Psoas muscle (tissue), 7 donors: ENCODE results near the gene SNRPB. TPM values are rescaled to one million over a fixed set of nuclear protein-coding genes. Genes with fewer than 3 reads are reported as not detected.

Experiments
- polyA plus RNA-seq, 3 donors: library from polyadenylated mRNA; stranded (reverse); fragments of 200-250 nt; gene quantifications; one replicate each; pipeline ENCODE4 v1.2.3, GENCODE V29; 2013
- total RNA-seq, 4 donors: library from RNA; stranded (reverse); fragmentation: NEBNext Ultra II Directional in 2 of 4; extraction: Animal tissue kit (Norgen Biotek cat#: 25700) in 2 of 4; gene quantifications; one replicate each; pipeline versions ENCODE4 v1.2.1 to v1.2.4, GENCODE V29; 2021 to 2023
- donor health status: healthy with polysubstance abuse.
- donor health status: DM: no; HTN: no; CAD: no; lungs with moderate emphysema.
- donor health status: Bipolar disorder and iron deficiency.
- donor health status: healthy.
- donor health status: DM: no; HTN: no; CAD: no.
- donor health status: DM: no; HTN: no; CAD: no.
- donor health status: DM: yes; HTN: yes; CAD: no.

The SNRPB gene
- total and polyA plus RNA-seq, 7 donors, result 41.9 to 355 (median 114) TPM

Other genes starting within 250 kb of the SNRPB start
- under 1 TPM in 1 of 4 donors, not detected in 3; 0.11 TPM for gene TGM3, start 174.8 kb downstream of the SNRPB start, total RNA-seq
- under 1 TPM in 2 of 3 donors, not detected in 1; 0.07 to 0.14 TPM for gene TGM3, start 174.8 kb downstream of the SNRPB start, polyA plus RNA-seq
- not detected for gene TGM6, start 89.9 kb downstream of the SNRPB start, total RNA-seq
- not detected for gene TGM6, start 89.9 kb downstream of the SNRPB start, polyA plus RNA-seq
- gene ZNF343, start 38.1 kb upstream of the SNRPB start, total RNA-seq, result 10 to 100 TPM in 2 of 4 donors, 1 to 10 TPM in 2; 7.8 to 15.3 (median 10.9) TPM
- gene ZNF343, start 38.1 kb upstream of the SNRPB start, polyA plus RNA-seq, result 10 to 100 TPM in 1 of 3 donors, 1 to 10 TPM in 2; 6.4 to 13.1 (median 9.0) TPM
- under 1 TPM in 2 of 4 donors, not detected in 2; 0.12 to 0.25 TPM for gene TMC2, start 65.8 kb upstream of the SNRPB start, total RNA-seq
- gene TMC2, start 65.8 kb upstream of the SNRPB start, polyA plus RNA-seq, result under 1 TPM; 0.03 to 0.12 (median 0.04) TPM
- gene NOP56, start 181.8 kb upstream of the SNRPB start, total RNA-seq, result 100 to 1,000 TPM in 2 of 4 donors, 10 to 100 TPM in 2; 90.9 to 114 (median 102) TPM
- 100 to 1,000 TPM in 1 of 3 donors, 10 to 100 TPM in 2; 63.2 to 173 (median 84.1) TPM for gene NOP56, start 181.8 kb upstream of the SNRPB start, polyA plus RNA-seq
- 100 to 1,000 TPM in 2 of 4 donors, 10 to 100 TPM in 2; 58.8 to 153 (median 97.6) TPM for gene IDH3B, start 193.4 kb upstream of the SNRPB start, total RNA-seq
- 100 to 1,000 TPM in 2 of 3 donors, 10 to 100 TPM in 1; 86.0 to 262 (median 166) TPM for gene IDH3B, start 193.4 kb upstream of the SNRPB start, polyA plus RNA-seq
- 1 to 10 TPM; 1.2 to 1.9 (median 1.5) TPM for gene EBF4, start 222.0 kb upstream of the SNRPB start, total RNA-seq
- gene EBF4, start 222.0 kb upstream of the SNRPB start, polyA plus RNA-seq, result under 1 TPM; 0.42 to 0.87 (median 0.52) TPM